HFF-Myc (cell line): ENCODE data around the gene TRMT1.

ENCODE experiments used
- DNase-seq: peaks from one replicate; pipeline ENCODE4 v3.0.0-alpha.2; 2011; ENCODE audit warnings: low read depth; ENCODE audit errors: extremely low read depth
- H3K4me3 ChIP-seq: replicated peaks from 2 replicates; pipeline ENCODE4 v1.5.1; 2011; ENCODE audit warnings: low read depth, mild to moderate bottlenecking, control low read depth, low read length
- TF ChIP-seq, protein P1 (sequence below): IDR thresholded peaks from 2 replicates; pipeline ENCODE4 v1.5.1; 2012; ENCODE audit warnings: mild to moderate bottlenecking, low read depth, low read length, control low read depth; ENCODE audit errors: missing control alignments

TRMT1 gene

DNA sequence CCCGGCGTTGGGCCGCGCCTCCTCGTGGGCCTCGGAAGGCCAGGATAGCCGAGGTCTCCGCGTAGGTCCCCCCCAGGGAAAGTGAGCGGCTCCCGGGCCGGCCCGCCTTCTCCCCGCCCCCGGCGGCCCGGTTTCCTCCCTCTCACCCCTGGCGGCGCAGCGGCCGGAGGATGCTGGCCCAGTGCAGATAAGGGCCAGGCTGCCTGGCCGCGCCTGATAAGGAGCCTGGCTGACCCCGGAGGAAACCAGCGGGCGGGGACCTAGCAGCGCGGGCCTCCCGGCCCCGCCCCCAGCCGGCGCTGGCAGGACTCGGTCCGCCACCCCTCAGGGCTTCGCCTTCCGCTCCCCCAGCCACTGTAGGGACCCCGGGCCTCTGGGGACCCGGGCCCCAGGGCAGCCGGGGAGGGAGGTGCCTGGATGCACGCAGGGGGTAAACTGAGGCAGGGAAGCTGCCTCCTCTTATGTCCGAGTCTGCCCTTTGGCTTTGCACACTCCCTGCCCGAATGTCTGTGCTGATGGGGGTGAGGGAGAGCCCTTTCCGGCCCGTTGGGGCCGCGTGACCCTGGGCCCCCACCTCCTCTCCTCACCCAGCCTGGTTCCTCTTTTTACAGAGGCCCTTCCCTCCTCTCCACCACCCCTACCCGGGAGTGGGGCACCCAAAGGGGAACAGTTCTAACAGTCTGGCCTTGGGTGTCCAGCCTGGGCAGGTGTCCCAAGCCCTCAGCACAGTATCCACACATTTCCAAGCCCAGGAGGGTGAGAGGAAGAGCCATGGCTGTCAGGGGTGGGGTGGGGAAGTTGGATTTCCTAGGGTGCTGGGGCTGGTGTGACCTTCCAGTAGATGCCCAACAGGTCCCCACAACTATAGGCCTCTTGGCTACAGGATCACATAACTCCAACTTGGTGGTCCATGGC lies 13.6 kb downstream of the TRMT1 start, which contains the start of gene LYL1:
Gene LYL1, minus strand, starts transcription at position 193 of the 915 bp plus-strand sequence. CDS start 1,687 bp downstream, outside the sequence.
- TF ChIP-seq, protein P1, sequence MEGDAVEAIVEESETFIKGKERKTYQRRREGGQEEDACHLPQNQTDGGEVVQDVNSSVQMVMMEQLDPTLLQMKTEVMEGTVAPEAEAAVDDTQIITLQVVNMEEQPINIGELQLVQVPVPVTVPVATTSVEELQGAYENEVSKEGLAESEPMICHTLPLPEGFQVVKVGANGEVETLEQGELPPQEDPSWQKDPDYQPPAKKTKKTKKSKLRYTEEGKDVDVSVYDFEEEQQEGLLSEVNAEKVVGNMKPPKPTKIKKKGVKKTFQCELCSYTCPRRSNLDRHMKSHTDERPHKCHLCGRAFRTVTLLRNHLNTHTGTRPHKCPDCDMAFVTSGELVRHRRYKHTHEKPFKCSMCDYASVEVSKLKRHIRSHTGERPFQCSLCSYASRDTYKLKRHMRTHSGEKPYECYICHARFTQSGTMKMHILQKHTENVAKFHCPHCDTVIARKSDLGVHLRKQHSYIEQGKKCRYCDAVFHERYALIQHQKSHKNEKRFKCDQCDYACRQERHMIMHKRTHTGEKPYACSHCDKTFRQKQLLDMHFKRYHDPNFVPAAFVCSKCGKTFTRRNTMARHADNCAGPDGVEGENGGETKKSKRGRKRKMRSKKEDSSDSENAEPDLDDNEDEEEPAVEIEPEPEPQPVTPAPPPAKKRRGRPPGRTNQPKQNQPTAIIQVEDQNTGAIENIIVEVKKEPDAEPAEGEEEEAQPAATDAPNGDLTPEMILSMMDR: no peak
- H3K4me3 ChIP-seq: no peak within 1 kb of the TSS; the same call in 1 of the 2 replicates
- no peak for DNase-seq

DNA sequence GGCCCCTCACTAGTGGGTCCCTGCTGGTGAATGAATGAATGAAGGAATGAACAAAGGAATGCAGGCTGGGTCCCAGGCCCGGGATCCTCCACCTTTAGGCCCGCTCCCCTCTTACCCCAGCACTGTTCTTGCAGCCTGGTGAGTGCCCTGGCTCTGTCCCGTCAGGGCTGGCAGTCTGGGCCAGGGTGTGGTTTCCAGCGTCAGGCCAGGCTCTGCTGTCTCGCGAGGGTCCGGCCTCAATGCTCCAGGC lies 14.2 kb downstream of the TRMT1 start:
- H3K4me3 ChIP-seq: no peak overlapping the region; the same call in 1 of the 2 replicates
- DNase-seq: no peak
- TF ChIP-seq, protein P1: no peak

DNA sequence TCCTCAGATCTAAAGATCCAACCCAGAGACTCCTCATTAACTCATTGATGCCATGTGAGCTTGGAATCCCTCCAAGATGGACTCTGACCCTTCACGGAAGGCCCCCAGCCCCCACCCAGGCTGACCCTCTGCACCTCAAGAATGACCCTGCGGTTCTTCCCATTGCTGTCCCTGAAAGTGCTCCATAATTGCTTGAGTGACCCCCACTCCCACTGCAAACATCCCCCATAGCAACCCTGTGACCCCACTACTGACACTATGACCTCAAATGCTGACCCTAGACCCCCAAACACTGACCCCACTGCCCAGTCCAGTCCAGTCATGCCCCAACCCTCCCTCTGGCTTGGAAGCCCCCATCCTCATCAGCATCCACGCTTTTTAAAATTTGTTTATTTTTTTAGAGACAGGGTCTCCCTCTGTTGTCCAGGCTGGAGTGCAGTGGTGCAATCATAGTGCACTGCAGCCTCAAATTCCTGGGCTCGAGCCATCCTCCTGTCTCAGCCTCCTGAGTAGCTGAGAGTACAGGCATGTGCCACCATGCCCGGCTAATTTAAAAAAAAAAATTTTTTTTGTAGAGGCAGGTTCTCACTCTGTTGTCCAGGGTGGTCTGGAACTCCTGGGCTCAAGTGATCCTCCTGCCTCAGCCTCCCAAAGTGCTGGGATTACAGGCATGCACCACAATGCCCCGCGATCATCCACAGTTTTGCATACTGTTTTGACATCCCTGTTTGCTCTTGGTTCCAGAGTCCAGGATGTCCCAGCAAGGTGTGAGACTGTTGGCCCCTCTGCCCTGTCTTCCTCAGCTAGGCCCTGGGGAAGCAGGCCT lies 14.7 kb downstream of the TRMT1 start:
- H3K4me3 ChIP-seq: no peak overlapping the region
- DNase-seq: no peak
- TF ChIP-seq, protein P1: no peak

DNA sequence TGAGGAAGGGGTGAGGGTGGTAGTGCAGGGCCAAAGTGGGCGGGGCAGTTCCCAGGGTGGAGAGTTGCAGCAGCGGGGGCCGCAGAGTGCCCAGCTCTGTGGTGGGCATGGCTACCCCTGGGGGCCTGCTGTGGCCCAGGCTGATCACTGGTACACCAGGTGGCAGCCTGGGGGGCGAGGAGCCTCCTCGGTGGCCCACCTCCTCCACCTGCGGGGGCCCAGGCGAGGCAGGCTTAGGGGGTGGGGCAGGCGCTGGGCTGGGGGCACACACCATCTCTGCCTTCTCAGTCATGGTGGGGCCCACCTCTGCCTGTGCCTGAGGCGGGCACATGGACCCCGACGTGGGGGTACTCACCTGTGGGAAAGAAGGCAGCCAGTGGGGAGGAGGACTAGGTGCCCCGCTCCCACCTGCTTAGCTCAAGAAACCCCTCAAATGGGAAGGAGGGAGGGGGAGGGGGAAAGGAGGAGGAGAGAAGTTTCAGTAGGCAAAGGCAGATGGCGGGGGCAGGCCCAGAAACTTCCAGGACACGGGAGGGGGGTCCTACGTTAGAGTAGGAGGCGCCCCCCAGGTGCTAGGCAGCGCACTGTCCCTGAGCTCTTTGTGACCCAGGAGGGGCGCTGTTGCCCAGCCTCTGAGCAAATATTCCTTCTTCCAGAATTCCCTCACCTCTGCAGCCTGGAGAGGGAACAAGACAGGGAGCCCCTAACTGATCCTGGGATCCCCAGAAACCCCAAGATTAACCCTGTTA lies 15.5 kb downstream of the TRMT1 start:
- TF ChIP-seq, protein P1: no peak
- no peak overlapping the region for H3K4me3 ChIP-seq
- no peak for DNase-seq

DNA sequence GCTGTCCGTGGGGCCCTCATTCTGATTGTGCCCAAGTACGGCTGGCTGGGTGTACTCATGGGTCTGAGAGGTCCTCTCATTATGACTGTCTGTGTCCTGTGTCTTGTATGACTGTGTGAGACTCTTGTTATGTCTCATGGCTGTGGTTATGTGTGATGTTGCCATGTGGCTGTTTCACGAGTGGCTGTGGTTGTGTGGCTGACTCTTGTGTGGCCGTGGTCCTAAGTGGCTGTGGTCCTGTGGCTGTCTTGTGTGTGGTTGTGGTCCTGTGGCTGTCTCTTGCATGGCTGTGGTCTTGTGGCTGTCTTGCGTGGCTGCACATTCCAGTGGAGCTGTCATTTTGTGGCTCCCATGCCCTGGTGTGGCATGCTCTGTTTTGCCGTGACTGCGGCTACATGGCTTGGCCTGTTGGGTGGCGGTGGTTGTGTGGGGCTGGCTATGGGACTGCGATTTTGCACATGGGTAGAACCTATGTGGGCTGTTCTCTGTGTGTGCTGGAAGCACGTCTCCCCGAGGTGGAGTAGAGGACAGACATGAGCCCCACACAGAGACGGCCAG lies 16.4 kb downstream of the TRMT1 start:
- H3K4me3 ChIP-seq: no peak overlapping the region
- no peak for DNase-seq
- TF ChIP-seq, protein P1: no peak
